OCI-LY1 (cell line): Measurements from ENCODE around the gene LRRC1.

ENCODE experiments used
- H2AFZ ChIP-seq: fragments of 200-600 bp; sonication (generic), shearing (Covaris generic); 2 replicates; pipeline ENCODE4 v1.6.0; 2014; ENCODE audit warnings: antibody characterized with exemption, mild to moderate bottlenecking, low read length
- H3F3A ChIP-seq: fragments of 200-600 bp; sonication (generic), shearing (Covaris generic); 2 replicates; pipeline ENCODE4 v1.6.0; 2014; ENCODE audit warnings: mild to moderate bottlenecking, antibody characterized with exemption, low read length, moderate library complexity; ENCODE audit not compliant: insufficient read depth
- H3K27ac ChIP-seq: fragments of 200-600 bp; sonication (generic); 2 replicates; pipeline ENCODE4 v1.5.1; 2014; ENCODE audit warnings: low read length, mixed run types, mild to moderate bottlenecking, low read depth; ENCODE audit not compliant: poor library complexity, severe bottlenecking
- H3K27me3 ChIP-seq: fragments of 200-600 bp; sonication (generic); 2 replicates; pipeline ENCODE4 v1.6.0; 2014; ENCODE audit warnings: antibody characterized with exemption, mild to moderate bottlenecking, low read length, moderate library complexity; ENCODE audit not compliant: insufficient read depth
- H3K36me3 ChIP-seq: fragments of 200-600 bp; sonication (generic); 2 replicates; pipeline ENCODE4 v1.6.1; 2014; ENCODE audit warnings: mild to moderate bottlenecking, antibody characterized with exemption, low read length, moderate library complexity, mixed read lengths; ENCODE audit not compliant: insufficient read depth
- H3K4me1 ChIP-seq: fragments of 200-600 bp; sonication (generic); 2 replicates; pipeline ENCODE4 v1.5.1; 2014; ENCODE audit warnings: mild to moderate bottlenecking, low read length, moderate library complexity; ENCODE audit not compliant: insufficient read depth, severe bottlenecking
- H3K4me2 ChIP-seq: fragments of 200-600 bp; sonication (generic), shearing (Covaris generic); 2 replicates; pipeline ENCODE4 v1.6.1; 2014; ENCODE audit warnings: low read length
- H3K4me3 ChIP-seq: fragments of 200-600 bp; sonication (generic); 2 replicates; pipeline ENCODE4 v1.5.1; 2014; ENCODE audit warnings: low read length, low read depth, mild to moderate bottlenecking, mixed read lengths; ENCODE audit not compliant: poor library complexity, severe bottlenecking
- H3K79me2 ChIP-seq: fragments of 200-600 bp; shearing (Covaris generic); 2 replicates; pipeline ENCODE4 v1.6.1; 2016; ENCODE audit warnings: mixed run types, low read length, mixed read lengths; ENCODE audit not compliant: insufficient read depth
- H3K9ac ChIP-seq: fragments of 200-600 bp; sonication (generic), shearing (Covaris generic); 2 replicates; pipeline ENCODE4 v1.6.1; 2014; ENCODE audit warnings: mild to moderate bottlenecking, low read length, mixed read lengths
- H3K9me2 ChIP-seq: fragments of 200-600 bp; sonication (generic), shearing (Covaris generic); 2 replicates; pipeline ENCODE4 v1.6.1; 2014; ENCODE audit warnings: low read depth, mild to moderate bottlenecking, low read length, mixed read lengths
- H3K9me3 ChIP-seq: fragments of 200-600 bp; shearing (Covaris generic); 2 replicates; pipeline ENCODE4 v1.6.1; 2014; ENCODE audit warnings: low read length, mixed read lengths
- H4K20me1 ChIP-seq: fragments of 200-600 bp; sonication (generic), shearing (Covaris generic); 2 replicates; pipeline ENCODE4 v1.6.0; 2016; ENCODE audit warnings: mild to moderate bottlenecking, low read length; ENCODE audit not compliant: insufficient read depth
- EZH2 ChIP-seq: fragments of 200-600 bp; sonication (generic), shearing (Covaris generic); IDR thresholded peaks from 2 replicates; pipeline ENCODE4 v1.8.0; 2017; ENCODE audit warnings: borderline replicate concordance, mixed run types, mild to moderate bottlenecking, antibody characterized with exemption, low read length, moderate library complexity, mixed read lengths
- TF ChIP-seq, protein P1 (sequence below): fragments of 200-600 bp; sonication (generic), shearing (Covaris generic); IDR thresholded peaks from 2 replicates; pipeline ENCODE4 v1.5.1; 2017; ENCODE audit warnings: mild to moderate bottlenecking, antibody characterized with exemption, low read length, moderate library complexity, mixed read lengths

LRRC1 gene

GRCh38 chr6:53754330-53754729 is 40.5 kb upstream of the LRRC1 start:
- Histone ChIP-seq H3F3A (no peaks in the 10 kb centered on the region), H3K27ac (no peak overlapping the region), H4K20me1 (no peaks in the 10 kb centered on the region), H3K9me2 (no peaks in the 10 kb centered on the region), H3K27me3 (no peaks in the 10 kb centered on the region), H2AFZ (no peak overlapping the region), H3K9ac (no peak overlapping the region), H3K4me3 (no peak overlapping the region), H3K4me2 (no peak overlapping the region), H3K4me1 (no peaks in the 10 kb centered on the region), H3K79me2 (no peaks in the 10 kb centered on the region), H3K9me3 (no peaks in the 10 kb centered on the region), H3K36me3 (no peaks in the 10 kb centered on the region)
- no peak for TF ChIP-seq EZH2
- TF ChIP-seq, protein P1, sequence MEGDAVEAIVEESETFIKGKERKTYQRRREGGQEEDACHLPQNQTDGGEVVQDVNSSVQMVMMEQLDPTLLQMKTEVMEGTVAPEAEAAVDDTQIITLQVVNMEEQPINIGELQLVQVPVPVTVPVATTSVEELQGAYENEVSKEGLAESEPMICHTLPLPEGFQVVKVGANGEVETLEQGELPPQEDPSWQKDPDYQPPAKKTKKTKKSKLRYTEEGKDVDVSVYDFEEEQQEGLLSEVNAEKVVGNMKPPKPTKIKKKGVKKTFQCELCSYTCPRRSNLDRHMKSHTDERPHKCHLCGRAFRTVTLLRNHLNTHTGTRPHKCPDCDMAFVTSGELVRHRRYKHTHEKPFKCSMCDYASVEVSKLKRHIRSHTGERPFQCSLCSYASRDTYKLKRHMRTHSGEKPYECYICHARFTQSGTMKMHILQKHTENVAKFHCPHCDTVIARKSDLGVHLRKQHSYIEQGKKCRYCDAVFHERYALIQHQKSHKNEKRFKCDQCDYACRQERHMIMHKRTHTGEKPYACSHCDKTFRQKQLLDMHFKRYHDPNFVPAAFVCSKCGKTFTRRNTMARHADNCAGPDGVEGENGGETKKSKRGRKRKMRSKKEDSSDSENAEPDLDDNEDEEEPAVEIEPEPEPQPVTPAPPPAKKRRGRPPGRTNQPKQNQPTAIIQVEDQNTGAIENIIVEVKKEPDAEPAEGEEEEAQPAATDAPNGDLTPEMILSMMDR: no peak

DNA sequence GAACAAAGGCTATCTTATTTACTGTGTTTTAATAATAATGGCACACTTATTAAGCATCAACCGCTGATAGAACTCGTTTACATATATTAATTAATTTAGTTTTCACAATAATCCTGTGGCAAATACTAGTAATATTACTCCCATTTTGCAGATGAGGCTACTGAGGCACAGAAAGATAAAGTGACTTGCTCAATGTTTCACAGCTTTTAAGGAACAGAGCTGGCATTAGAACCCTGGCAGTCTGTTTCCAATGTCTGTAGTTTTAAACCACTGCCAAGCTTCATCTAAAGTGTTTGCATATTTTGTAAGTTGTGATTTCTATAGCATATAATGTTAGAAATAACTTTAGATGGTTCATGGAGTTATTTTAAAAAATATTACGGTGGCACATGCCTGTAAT is 38.4 kb upstream of the LRRC1 start:
- Histone ChIP-seq H3K36me3 (no peaks in the 10 kb centered on the region), H3K4me2 (no peak overlapping the region), H4K20me1 (no peaks in the 10 kb centered on the region), H3K4me1 (no peaks in the 10 kb centered on the region), H3K27ac (no peak overlapping the region), H3K9me2 (no peaks in the 10 kb centered on the region), H3K4me3 (no peak overlapping the region), H3K27me3 (no peaks in the 10 kb centered on the region), H3K79me2 (no peaks in the 10 kb centered on the region), H3F3A (no peaks in the 10 kb centered on the region), H2AFZ (no peak overlapping the region), H3K9me3 (no peaks in the 10 kb centered on the region), H3K9ac (no peak overlapping the region)
- TF ChIP-seq, protein P1: no peak
- TF ChIP-seq EZH2: no peak

DNA sequence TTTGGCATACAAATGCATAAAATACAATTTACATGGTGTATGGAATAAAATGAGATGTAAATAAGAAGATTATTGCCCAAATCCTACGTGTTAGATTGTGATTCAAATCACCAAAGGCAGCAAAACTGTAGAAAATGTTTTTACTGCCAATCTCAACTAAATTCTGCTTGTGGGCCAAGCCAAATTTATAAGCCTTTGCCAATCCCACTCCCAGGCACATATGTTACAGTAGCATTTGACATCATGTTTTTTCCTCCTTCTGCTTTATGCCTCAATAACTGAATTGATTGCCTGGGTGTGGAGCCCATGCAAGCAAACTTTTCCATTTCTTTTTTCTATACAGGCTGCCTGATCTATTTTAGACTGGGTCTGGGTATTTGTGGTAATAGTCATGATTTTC is 36.3 kb upstream of the LRRC1 start:
- no peak overlapping the region for H3K4me3 ChIP-seq
- no peaks in the 10 kb centered on the region for H3K27me3 ChIP-seq
- H3K9me2 ChIP-seq: no peaks in the 10 kb centered on the region
- H4K20me1 ChIP-seq: no peaks in the 10 kb centered on the region
- H3K4me1 ChIP-seq: no peaks in the 10 kb centered on the region
- no peak overlapping the region for H3K27ac ChIP-seq
- no peaks in the 10 kb centered on the region for H3F3A ChIP-seq
- H3K9me3 ChIP-seq: no peaks in the 10 kb centered on the region
- no peak overlapping the region for H3K4me2 ChIP-seq
- TF ChIP-seq, protein P1: no peak
- no peak for TF ChIP-seq EZH2
- H3K9ac ChIP-seq: no peak overlapping the region
- H3K79me2 ChIP-seq: no peaks in the 10 kb centered on the region
- H2AFZ ChIP-seq: no peak overlapping the region
- no peaks in the 10 kb centered on the region for H3K36me3 ChIP-seq
